ENCODE data around the gene TH.

Gene TH

GRCh38 chr11:2171591-2172003 lies at the start of gene TH:
Gene TH, minus strand, starts transcription at chr11:2171815. Its CDS starts 29 bp downstream, at chr11:2171786.
- in situ Hi-C loops (cut with MboI; ENCODE audit: low sequenced_read_pairs): loop anchor here (25.0 kb wide), 1 partner anchor 334 kb away; the partner anchor contains the start of genes SYT8 and TNNI2

GRCh38 chr11:2221024-2221423 lies 49.4 kb upstream of the TH start:
- in situ Hi-C loops (cut with MboI; ENCODE audit: low sequenced_read_pairs): no loop called here

GRCh38 chr11:2220173-2220771 lies 48.7 kb upstream of the TH start:
- in situ Hi-C loops (cut with MboI; ENCODE audit: low sequenced_read_pairs): no loop called here

- in situ Hi-C loops (cut with MboI; ENCODE audit: low sequenced_read_pairs): no loop called here
Measured at GRCh38 chr11:2219318-2220017, 47.9 kb upstream of the TH start.

- in situ Hi-C loops (cut with MboI; ENCODE audit: low sequenced_read_pairs): no loop called here
Measured at GRCh38 chr11:2218031-2218633, 46.5 kb upstream of the TH start.

- in situ Hi-C loops (cut with MboI; ENCODE audit: low sequenced_read_pairs): no loop called here
Measured at GRCh38 chr11:2217211-2218030, 45.8 kb upstream of the TH start.

GRCh38 chr11:2216400-2217064 lies 44.9 kb upstream of the TH start:
- in situ Hi-C loops (cut with MboI; ENCODE audit: low sequenced_read_pairs): no loop called here

DNA sequence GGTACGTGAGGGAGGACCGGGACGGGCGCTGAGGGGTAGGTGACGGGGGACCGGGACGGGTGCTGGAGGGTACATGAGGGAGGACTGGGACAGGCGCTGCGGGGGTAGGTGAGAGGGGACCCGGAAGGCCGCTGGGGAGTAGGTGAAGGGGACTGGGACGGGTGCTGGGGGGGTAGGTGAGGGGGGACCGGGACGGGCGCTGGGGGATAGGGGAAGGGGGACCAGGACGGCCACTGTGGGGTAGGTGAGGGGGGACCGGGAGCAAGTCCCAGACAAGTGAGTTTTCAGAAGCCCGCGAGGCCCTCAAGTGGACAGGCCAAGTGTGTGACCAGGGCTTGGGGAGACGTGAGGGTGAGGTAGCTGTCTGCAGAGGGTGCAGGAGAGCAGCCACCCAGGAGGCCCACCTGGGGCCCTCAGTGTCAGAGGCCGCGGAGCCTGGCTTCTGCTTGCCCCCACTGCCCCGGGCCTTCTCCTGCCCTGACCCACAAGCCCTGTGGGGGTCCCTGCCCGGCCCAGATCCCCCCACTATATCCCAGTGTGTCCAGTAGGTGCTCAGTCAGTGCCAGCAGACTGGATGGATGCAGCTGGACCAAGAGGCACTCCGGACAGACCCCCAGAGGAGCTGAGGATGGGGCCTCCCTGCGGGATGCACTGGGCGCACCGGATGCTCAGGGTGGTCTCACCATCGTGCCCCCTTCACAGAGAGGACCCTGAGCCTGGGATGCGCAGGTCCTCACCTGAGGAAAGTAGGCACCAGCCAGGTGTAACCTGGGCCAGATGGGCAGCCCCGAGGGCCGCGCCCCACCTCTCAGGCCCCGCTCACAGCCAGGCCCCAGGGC lies 44.2 kb upstream of the TH start:
- in situ Hi-C loops (cut with MboI; ENCODE audit: low sequenced_read_pairs): no loop called here

GRCh38 chr11:2215230-2215560 lies 43.6 kb upstream of the TH start:
- in situ Hi-C loops (cut with MboI; ENCODE audit: low sequenced_read_pairs): no loop called here

DNA sequence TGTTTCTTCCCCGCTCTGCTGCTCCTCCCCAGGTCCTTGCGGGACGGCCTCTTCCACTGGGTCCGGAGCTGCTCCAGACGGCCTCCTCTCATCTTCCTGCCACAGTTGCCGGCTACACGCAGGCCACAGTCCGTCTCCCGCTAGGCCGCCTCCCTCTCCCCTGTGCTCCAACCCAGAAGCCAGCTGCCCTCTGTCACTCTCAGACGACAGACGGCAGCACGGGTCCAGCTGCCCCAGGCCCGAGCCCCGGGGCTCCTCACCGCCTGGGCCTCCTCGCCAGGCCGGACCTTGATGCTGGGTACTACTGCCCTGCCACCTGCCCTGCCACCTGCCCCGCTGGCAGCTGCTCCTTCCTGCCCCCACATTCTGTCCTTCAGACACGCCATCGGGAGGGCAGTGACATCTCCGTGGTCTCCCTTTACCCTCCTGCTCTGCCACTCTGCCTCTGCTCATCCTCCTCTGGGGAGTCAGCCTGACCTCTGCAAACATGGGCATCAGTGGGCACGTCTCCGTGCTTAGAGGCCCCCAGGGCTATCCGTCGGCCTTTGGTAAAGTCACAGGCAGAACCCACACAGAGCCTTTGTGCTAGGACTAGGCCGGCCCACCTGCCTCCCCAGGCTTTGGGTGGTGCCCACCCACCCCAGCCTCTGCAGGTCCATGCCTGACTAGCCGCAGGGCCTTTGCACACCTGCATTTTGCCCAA lies 43.1 kb upstream of the TH start:
- in situ Hi-C loops (cut with MboI; ENCODE audit: low sequenced_read_pairs): no loop called here

DNA sequence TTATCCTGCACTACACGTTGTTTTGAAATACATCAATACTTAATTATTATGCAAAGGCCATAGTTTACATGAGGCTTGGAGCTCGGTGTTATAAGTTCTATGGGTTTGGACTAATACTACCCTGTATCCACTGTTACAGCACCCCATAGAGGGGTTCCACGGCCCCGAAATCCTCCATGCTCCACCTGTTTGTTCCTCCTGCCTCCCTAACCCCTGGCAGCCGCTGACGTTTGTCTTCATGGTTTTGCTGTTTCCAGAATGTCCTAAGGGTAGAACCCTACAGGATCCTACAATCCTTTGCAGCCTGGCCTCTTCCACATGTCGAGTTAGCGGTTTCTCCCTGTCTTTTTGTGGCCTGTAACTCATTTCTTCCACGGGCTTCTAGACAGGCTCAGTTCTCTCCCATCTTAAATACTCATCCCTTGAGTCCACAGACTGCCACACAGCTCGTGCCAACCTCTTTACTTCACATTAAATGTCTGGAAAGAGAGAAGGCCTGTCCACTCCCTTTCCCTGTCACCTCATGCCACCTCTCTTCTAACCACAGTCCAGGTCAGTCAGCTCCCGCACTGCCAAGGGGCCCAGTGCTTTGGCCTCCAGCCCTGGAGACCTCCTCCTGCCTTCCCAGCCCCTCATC lies 42.4 kb upstream of the TH start:
- in situ Hi-C loops (cut with MboI; ENCODE audit: low sequenced_read_pairs): no loop called here

DNA sequence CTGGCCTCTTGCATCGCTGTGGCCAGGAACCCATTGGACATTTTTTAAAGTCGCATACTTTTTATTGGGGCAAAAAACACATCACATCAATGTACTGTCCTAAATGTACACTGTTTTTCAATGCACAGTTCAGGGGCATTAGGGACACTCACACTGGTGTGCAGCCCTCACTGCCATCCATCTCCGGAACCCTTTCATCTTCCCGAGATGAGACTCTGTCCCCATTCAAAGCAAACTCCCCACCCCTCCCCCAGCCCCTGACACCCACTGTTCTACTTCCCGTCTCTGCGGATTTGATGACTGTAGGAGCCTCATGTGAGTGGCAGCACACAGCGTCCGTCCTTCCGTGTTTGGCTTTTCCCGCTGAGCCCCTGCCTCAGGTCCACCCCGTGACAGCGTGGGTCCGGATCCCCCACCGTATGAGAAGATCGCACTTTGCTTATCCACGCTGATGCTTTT lies 41.8 kb upstream of the TH start:
- in situ Hi-C loops (cut with MboI; ENCODE audit: low sequenced_read_pairs): no loop called here

DNA sequence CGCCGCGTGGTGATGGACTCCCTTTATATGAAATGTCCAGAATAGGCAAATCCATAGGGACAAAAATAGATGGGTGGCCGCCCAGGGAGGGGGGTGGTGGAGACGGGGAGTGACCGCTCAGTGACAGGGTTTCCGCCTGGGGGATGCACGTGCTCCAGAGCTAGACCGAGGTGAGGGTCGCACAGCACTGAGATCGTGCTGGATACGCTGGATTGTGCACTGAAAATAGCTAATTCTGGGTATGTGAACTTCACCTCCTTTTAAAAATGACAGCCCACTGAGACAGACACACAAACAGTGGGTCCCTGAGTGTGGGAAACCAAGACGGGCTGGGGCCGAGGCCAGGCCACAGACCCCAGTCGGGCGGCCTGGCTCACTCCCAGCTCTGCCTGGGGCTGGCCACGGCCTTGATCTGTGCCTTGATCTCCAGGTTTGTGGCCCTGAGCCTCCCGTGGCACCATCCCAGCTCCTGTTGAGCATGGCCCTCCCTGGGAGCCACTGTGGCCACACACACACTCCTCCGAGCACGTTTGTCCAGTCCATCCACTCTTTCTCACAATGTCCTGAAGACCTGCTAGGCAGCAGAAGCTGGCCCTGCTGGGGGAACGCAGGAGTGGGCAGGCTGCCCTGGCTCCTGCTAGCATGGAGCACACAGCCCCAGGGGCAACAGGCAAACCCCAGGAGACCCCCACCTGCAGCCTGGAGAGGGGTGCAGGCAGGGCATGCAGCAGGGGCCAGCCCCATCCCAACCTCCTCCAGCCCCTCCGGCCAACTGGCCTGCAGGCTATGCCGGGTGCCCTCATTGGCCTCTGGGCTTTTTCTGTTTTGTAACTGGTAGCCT lies 41.0 kb upstream of the TH start:
- in situ Hi-C loops (cut with MboI; ENCODE audit: low sequenced_read_pairs): no loop called here

DNA sequence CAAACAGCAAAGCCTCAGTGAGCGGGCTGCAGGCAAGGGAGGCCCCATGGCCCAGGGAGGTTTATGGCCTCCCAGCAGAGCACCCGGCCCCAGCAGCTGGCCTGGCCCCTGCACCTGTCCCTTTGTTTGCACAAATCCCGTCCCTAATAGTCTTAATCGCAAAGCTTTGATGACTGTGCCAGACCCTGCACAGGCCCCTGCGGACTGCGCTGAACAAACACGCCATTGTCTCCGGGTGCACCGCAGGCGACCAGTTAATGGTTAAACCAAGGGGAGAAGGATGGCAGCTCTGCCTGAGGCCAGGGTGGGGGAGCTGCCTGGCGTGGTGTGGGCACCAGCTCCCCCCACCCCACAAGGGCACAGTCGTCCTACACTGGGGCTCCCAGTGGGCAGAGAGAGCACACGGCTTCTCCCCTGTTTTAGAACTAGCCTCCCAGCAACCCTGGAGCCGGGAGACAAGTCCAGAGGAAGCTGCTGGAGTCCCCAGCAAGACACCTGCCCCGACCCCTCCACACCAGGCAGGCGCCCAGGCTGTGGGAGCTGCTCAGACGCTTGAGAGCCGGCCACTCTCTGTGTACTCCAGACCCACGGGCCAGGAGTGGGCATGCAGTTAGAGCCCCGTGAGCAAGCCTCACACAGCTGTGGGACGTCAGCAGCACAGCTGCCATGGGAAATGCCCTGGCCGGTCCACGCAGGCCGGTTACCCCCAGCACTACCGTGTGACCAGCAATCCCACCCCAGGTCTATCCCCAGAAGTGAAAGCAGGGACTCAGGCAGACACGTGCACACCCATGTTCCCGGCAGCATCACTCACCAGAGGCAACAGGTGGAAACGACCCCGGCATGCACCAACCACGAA lies 39.7 kb upstream of the TH start:
- in situ Hi-C loops (cut with MboI; ENCODE audit: low sequenced_read_pairs): no loop called here

- in situ Hi-C loops (cut with MboI; ENCODE audit: low sequenced_read_pairs): no loop called here
Measured at GRCh38 chr11:2210366-2211112, 38.9 kb upstream of the TH start.

DNA sequence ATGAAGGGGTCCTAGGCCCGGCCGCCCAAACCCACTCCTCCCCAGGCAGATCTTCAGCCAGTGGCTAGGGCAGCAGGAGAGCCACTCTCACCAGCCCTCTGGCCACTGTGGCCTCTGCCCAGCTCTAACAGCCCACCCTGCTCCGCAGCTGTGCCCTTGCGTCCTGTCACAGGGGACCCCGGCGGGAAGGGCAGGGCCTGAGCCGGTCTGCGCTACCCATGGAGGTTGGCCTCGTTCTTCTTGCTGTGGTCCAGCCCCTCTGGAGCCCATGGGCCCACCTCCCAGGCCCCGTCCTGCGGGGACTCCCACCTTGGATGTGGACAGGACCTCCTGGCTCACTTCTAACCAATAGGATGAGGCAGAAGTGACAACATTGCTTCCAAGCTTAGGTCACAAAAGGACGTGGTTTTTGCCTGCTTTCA lies 38.3 kb upstream of the TH start:
- in situ Hi-C loops (cut with MboI; ENCODE audit: low sequenced_read_pairs): no loop called here

Data from HL-60/S4 (cell line).